ENCODE data around the gene DDX17. TPM values are rescaled to one million over a fixed set of nuclear protein-coding genes. Genes with fewer than 3 reads are reported as not detected.

DDX17 gene
- total and polyA plus RNA-seq, 10 of the 15 experiments (the other 5 are each of a cell fraction or from before 2014, with no cell fraction given), result 25.2 to 778 (median 266) TPM

DNA sequence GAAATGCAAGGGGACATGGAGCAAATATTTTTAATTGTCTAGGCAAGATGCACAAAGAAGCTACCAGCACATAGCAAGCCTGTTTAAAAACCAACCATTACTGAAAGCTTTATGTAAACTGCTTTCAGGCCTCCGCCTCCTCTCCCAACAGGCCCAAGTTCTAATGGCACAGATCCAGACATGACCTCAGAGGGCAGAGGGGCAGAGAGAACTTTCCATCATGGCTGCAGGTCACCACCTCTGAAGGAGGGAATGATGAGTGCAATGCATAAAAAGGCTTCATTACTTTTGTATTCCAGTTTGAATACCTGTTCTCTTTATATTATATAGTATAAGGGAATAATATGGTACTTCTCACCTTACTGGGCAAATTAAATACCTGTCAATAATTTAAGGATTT is 15.2 kb downstream of the DDX17 start (continued):
- TF ChIP-seq SKIL (IDR thresholded peaks at IDR 0.05; ENCODE audit: low read depth, poor library complexity, severe bottlenecking) (no peak), DPF2 (IDR thresholded peaks at IDR 0.05) (no peak), GATAD2B (conservative IDR thresholded peaks at IDR 0.05; ENCODE audit: low read depth) (no peak)

DNA sequence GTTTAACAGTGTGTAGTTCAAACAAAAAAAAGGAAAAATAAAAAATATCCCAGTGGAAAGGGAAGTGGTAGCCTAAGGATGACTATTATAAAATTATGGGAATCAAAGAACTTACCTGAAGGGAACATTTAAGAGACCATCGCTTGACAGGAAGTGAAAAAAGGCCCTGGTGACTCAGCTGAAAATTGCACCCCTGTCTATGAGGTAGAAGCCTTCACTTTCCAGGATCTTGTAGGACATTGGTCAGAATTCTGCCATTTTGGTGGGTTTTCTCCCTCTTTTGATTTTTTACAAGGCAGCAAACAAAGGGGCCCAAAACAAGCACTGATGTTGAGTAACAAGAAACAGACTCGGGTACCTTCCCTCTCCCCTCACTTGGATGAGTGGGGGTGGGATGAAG is 15.6 kb downstream of the DDX17 start:
- DNase-seq (ENCODE audit: low read depth, low spot score), result no peak
- Histone ChIP-seq H3K9ac (ENCODE audit: control insufficient read depth, insufficient read depth, low read length) (no peak overlapping the region), H3K27ac (ENCODE audit: control insufficient read depth, insufficient read depth) (no peak overlapping the region), H3K4me2 (ENCODE audit: control insufficient read depth, insufficient read depth) (no peak overlapping the region), H3K4me3 (no peak overlapping the region), H2AFZ (ENCODE audit: control insufficient read depth, low read depth, low read length) (no peak overlapping the region), H4K20me1 (ENCODE audit: control insufficient read depth, insufficient read depth) (peaks cover 6% of the 10 kb centered on the region; the same call in 1 of the 2 replicates), H3K4me1 (ENCODE audit: control insufficient read depth, insufficient read depth, low read length) (no peaks in the 10 kb centered on the region), H3K36me3 (ENCODE audit: control insufficient read depth in 2 of 2, insufficient read depth in 2 of 2, low read length in 1 of 2) (peaks cover 31 to 63% of the 10 kb centered on the region in 2 experiments), H3K27me3 (replicated peaks in 1 of 2; ENCODE audit: control insufficient read depth in 2 of 2, insufficient read depth in 2 of 2, low read length in 1 of 2) (no peaks in the 10 kb centered on the region), H3K79me2 (ENCODE audit: control insufficient read depth, insufficient read depth, low read length) (peaks cover 5% of the 10 kb centered on the region), H3K9me3 (replicated peaks; ENCODE audit: control insufficient read depth, insufficient read depth, low read length) (no peaks in the 10 kb centered on the region)
- ATAC-seq, result peak; percentile 59
- ChIA-PET CTCF (interaction anchor here (1.9 kb wide), 1 partner anchor 20 kb away, joined by 5 read pairs; no protein-coding TSS in a partner anchor), SMC1A (ENCODE audit: uncharacterized antibody, unreplicated experiment) (interaction anchor here (0.6 to 1.8 kb wide), 3 partner anchors 31 to 89 kb away, joined by 4 read pairs; no protein-coding TSS in a partner anchor), POLR2A (interaction anchor here (1.0 to 1.2 kb wide), 2 partner anchors 9 to 12 kb away, joined by 4 to 5 read pairs; no protein-coding TSS in a partner anchor), RAD21 (ENCODE audit: unreplicated experiment) (no interaction called here)
- WGBS (ENCODE audit: insufficient coverage, insufficient replicate concordance, low lambda C conversion rate, missing lambda C conversion rate), result 48% methylated on average over 2 of the region's 2 CpGs
- in situ Hi-C loops (cut with MboI), result no loop called here
- no peak for TF ChIP-seq SP1 (IDR thresholded peaks at IDR 0.05; ENCODE audit: low read depth, low read length)
- TF ChIP-seq HDAC2 (IDR thresholded peaks at IDR 0.05), result no peak
- TF ChIP-seq KAT2A (conservative IDR thresholded peaks at IDR 0.05; ENCODE audit: control insufficient read depth, low read depth, low read length), result no peak
- TF ChIP-seq CREM (IDR thresholded peaks at IDR 0.05; ENCODE audit: low read depth), result no peak
- no peak for TF ChIP-seq PML (IDR thresholded peaks at IDR 0.05; ENCODE audit: low read length)
- BruUV-seq (replicated peaks), result no TSS peak
- FAIRE-seq, result no peak
- intact Hi-C loops (cut with micrococcal nuclease; ENCODE audit: unreplicated experiment), result no loop called here
